NCI-H82 treated with DMSO at 0.1 percent for 48 hours (cell line): Measurements from ENCODE around the gene GSTM2.
"Not testable (repeated sequence)": the region's sequence is repeated elsewhere in the genome, so short reads cannot be mapped to it uniquely, and the experiment has no call there.

ENCODE experiments used
- DNase-seq: peaks from one replicate; lab custom pipeline; 2025; ENCODE audit not compliant: unreplicated experiment; lab: John Stamatoyannopoulos, UW

GSTM2 gene

DNA sequence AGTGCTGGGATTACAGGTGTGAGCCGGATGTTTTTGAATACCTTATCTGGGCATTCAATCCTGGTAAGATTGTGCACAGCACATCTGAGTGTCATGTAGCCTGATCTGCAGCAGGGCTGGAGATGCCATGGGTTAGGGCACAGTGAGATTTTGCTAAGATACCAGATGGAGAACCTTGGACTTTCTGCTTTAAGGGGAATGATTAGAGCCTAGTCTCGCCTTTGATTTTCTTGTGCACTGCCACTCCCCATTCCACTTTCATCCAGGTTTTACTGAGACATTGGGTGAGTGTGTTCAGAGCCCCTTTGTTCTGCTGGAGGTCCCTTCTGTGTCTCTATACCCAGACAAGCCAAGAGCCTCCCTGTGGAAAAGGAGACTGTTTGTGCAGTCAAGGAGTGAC lies 6.0 kb downstream of the GSTM2 start:
- DNase-seq: not testable (repeated sequence)

DNA sequence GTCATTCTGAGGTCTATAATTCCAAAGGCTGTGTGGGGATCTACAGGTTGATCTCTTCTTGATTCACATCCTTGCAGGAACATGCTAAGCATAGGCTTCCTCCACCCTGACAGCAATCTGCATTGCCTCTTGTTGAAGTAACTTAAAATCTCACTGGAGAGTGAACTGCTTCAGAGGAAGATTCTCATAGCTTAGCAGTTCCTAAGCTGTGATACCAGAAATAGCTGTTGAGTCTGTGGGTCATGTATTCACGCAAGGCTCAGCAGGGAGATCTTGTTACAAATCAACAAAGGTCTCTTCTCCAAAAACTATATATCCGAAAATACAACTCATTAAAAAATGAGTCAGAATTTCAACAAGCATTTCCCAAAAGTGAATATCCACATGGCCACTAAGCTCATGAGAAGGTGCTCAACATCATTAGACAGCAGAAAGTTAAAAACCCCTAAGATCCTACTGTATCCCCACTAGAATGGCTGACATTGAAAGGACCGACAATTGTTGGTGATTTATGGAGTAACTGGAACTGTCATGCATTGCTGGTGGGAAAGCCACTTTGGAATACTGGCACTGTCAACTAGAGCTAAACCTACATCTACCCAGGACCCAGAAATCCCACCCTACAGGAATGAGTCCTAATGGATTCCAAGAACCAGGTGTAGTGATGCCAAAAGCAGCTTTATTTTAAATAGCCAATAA lies 9.0 kb downstream of the GSTM2 start:
- DNase-seq: not testable (repeated sequence)

DNA sequence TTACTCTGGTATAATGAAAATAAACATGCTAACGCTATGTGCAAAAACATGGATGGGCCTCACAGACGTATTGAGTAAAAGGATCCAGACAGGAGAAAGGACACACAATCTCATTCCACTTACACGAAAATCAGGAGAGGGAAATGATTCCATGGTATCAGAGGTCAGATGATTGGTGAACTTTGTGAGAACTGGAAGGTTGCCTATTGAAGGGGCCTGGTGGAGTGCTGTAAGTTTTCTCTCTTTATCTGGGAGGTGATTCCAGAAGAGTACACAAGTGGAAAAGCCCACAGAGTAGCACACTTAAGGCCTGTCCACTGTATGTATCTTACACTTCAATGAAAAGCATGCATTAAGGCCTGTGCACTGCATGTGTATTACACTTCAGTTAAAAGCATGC lies 9.6 kb downstream of the GSTM2 start:
- no peak for DNase-seq

DNA sequence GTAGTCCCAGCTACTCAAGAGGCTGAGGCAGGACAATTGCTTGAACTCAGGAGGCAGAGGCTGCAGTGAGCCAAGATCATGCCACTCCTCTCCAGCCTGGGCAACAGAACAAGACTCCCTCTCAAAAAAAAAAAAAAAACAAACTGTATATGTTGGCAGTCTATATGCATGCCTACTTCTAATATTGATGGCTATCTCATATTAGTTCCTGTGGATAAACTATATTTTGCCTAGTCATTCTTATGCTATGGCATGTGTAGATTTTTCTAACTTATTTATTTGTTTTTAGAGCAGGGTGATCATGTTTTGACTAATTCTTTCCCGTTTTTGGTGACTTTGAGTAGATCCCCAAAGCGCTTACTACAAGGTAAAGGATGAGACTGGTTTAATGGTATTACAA lies 10.8 kb downstream of the GSTM2 start:
- not testable (repeated sequence) for DNase-seq

DNA sequence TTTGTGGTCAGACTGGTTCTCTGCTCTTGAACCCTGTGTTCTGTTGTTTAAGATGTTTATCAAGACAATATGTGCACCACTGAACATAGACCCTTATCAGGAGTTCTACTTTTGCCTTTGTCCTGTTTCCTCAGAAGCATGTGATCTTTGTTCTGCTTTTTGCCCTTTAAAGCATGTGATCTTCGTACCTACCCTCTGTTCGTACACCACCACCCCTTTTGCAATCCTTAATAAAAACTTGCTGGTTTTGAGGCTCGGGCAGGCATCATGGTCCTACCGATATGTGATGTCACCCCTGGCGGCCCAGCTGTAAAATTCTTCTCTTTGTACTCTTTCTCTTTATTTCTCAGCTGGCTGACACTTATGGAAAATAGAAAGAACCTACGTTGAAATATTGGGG lies 16.9 kb downstream of the GSTM2 start:
- DNase-seq: not testable (repeated sequence)

DNA sequence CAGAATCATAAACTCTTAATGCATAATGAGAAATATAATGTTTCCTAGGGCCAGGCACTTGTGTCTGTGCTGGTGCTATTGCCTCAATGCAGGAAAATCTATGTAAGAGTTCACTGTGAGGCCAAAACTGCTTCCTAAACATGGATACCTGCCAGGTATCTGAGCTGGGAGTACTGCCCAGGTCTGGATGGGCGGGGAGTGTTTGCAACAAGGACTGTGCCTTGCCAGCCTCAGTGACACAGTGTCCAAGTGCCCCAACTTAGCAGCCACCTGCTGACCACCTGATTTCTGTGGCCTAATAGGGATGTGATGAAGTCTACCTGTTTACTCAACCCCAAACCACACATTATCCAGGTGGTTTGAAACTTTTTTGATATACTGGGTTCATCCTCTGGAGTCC lies 17.5 kb downstream of the GSTM2 start:
- DNase-seq: not testable (repeated sequence)

DNA sequence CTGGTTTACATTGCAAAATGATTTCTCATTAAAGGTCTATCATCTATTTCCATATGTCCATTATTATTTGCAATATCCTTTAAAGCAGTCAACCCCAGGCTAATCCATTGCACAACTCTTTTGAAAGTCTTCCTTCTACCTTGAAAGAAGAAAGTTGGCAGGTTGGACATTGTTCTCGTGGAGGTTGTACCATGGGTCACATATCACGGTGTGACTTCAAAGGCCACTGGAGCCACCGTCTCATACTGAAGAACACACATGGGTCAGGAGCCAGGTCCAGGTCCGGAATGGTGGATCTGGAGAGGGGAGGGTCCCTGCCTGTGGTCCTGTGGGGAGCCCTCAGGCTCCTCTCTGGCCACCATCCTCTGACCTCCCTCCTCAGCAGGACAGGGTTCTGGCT lies 18.0 kb downstream of the GSTM2 start:
- DNase-seq: not testable (repeated sequence)

DNA sequence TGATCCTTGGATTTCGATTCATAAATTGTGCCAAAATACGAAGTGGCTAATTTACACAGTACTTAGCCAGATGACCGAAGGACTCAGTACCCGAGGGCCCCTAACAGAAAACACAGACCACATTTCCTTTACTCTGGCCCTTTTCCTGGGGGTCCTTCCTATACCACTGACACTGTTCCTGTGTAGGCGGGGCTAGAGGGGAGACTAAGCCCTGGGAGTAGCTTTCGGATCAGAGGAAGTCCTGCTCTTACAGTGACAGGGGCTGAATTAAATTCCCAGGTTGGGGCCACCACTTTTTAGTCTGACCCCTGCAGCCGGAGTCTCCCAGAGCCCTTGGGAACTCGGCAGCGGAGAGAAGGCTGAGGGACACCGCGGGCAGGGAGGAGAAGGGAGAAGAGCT lies 19.3 kb downstream of the GSTM2 start:
- DNase-seq: not testable (repeated sequence)

DNA sequence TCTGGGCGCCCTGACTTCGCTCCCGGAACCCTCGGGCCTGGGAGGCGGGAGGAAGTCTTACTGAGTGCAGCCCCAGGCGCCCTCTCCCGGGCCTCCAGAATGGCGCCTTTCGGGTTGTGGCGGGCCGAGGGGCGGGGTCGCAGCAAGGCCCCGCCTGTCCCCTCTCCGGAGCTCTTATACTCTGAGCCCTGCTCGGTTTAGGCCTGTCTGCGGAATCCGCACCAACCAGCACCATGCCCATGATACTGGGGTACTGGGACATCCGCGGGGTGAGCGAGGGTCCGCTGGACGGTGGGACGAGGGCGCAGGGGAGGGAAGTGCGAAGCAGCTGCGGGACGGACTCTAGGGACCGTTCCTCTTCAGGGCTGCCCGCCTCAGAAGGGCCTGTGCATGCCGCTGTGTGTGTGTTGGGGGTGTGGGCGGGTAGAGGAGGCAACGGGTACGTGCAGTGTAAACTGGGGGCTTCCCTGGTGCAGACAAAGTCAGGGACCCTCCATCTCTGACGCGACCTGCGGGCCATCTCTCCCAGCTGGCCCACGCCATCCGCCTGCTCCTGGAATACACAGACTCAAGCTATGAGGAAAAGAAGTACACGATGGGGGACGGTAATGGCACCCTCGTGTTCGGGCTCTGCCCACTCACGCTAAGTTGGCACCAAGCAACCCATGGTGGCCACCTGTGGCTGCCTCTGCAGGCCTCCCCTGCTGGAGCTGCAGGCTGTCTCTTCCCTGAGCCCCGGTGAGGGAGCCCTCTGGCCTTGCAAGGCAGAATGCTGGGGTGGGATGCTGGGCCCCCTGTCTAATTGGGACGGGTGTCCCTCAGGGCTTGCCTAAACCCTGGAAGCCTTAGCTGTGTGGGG lies 20.0 kb downstream of the GSTM2 start, which contains the start of gene GSTM1:
Gene GSTM1, plus strand, starts transcription at position 177 of the 859 bp plus-strand sequence. Its CDS starts 57 bp downstream, at position 234.
- DNase-seq: no peak

DNA sequence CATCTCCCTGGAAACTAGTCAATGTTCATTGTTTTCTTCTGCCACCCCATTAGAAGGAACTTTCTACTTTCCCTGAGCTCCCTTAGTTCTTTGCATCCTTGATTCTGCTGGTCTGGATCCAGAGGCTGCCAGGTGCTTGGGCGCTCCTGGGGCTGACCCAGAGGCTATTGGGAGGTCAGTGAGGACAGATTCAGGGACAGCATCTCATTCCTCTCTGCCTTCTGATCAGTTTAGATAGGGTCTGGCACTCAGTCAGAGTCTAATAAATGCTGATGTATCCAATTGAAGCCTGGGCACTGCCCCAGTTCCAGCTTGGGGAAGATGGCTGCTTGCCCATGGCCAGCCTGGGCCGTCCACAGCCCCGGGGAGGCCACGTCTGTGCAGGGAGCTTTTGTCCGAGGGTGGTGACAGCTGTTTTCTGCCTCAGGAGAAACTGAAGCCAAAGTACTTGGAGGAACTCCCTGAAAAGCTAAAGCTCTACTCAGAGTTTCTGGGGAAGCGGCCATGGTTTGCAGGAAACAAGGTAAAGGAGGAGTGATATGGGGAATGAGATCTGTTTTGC lies 22.1 kb downstream of the GSTM2 start:
- DNase-seq: no peak

DNA sequence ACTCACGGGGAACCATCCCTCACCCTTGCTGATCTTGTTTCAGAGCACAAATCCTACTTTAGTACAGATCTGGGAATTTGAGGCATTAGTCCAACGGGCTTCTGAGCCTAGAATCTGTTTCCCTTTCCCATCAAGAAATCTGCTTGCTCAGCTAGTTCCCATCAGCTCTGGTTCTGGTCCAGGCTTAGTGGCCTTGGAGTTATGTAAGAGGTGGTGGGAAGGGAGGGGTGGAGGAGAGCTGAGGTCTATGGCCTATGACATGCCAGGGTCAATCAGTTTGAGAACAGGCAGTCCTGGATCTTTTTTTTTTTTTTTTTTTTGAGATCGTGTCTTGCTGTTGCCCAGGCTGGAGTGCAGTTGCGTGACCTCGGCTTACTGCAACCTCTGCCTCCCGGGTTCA lies 23.9 kb downstream of the GSTM2 start:
- no peak for DNase-seq

DNA sequence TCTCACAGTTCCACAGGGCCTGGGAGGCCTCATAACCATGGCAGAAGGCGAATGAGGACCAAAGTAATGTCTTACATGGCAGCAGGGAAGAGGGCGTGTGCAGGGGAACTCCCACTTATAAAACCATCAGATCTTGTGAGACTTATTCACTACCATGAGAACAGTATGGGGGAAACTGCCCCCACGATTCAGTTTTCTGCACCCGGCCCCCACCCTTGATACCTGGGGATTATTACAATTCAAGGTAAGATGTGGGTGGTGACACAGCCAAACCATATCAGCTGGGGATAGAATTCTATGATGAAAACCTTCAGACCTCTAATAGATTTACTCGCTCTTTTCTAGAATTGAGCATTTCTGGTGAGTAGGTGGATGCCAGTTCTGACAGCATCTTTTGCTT lies 26.5 kb downstream of the GSTM2 start:
- DNase-seq: not testable (repeated sequence)

DNA sequence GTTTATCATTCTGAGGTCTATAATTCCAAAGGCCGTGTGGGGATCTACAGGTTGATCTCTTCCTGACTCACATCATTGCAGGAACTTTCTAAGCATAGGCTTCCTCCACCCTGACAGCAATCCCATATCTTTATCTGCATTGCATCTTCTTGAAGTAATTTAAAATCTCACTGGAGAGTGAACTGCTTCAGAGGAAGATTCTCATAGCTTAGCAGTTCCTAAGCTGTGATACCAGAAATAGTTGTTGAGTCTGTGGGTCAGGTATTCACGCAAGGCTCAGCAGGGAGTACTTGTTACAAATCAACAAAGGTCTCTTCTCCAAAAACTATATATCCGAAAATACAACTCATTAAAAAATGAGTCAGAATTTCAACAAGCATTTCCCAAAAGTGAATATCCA lies 27.3 kb downstream of the GSTM2 start:
- not testable (repeated sequence) for DNase-seq

DNA sequence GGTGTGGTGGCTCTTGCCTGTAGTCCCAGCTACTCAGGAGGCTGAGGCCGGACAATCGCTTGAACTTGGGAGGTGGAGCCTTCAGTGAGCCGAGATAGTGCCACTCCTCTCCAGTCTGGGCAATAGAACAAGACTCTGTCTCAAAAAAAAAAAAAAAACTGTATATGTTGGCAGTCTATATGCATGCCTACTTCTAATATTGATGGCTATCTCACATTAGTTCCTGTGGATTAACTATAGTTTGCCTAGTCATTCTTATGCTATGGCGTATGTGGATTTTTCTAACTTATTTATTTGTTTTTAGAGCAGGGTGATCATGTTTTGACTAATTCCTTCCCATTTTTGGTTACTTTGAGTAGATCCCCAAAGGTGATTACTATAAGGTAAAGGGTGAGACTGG lies 29.2 kb downstream of the GSTM2 start:
- DNase-seq: no peak

DNA sequence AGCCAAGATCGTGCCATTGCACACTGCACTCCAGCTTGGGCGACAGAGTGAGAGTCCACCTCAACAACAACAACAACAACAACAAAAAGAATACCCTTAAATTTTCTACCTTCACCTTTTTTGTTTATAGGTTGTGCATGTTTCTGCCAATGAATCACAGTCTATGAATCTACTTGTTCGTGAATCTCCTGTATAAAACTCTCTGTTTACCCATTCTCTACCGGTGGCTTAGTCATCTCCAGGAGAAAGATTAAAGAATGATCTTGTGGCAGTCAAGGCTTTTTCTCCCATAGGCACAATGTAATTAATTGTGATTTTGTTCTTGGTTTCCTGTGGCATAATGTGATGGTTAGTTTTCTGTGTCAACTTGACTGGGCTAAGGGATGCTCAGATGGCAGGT lies 30.0 kb downstream of the GSTM2 start:
- DNase-seq: not testable (repeated sequence)

DNA sequence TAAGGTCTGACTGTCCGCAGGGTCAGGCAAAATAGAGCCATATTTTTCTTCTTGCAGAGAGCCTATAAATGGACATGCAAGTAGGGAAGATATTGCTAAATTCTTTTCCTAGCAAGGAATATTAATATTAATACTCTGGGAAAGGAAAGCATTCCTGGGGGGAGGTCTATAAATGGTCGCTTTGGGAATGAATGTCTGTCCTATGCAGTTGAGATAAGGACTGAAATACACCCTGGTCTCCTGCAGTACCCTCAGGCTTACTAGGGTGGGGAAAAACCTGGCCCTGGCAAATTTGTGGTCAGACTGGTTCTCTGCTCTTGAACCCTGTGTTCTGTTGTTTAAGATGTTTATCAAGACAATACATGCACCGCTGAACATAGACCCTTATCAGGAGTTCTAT lies 35.1 kb downstream of the GSTM2 start:
- not testable (repeated sequence) for DNase-seq

DNA sequence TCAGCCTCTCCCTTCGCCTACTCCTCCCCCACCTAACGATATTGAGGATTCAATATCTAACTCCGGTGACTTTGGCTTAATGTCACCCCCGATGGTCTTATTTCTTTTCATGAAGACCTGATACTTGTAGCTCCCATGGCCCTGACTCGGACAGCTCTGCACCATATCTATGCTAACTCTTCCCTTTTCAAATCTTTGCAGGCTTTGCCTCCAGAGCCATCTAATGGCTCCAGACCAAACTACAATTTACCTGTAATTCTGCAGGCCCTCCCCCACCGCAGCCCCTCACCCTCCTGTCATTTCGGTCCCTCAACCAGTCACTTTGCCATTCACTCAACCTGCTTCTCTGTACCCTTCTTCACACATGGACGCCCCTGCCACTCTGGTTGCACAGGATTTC lies 36.3 kb downstream of the GSTM2 start:
- DNase-seq: no peak

DNA sequence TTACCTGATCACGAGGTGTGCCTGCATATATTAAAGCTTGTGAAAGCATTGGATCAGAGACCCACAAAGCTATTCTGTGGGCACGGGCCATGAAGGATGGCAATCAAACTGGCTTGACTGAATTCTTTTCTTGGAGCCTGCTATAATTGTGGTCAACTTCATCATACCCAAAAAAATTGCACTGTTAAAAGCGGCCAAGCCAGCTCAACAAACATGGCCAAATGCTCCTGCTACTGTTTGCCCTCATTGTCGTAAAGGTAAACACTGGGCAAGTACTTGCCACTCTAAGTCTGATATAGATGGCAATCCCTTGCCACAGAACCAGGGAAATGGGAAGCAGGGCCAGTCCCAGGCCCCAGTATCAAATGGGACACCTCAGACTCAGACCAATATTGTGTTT lies 37.6 kb downstream of the GSTM2 start:
- DNase-seq: no peak

DNA sequence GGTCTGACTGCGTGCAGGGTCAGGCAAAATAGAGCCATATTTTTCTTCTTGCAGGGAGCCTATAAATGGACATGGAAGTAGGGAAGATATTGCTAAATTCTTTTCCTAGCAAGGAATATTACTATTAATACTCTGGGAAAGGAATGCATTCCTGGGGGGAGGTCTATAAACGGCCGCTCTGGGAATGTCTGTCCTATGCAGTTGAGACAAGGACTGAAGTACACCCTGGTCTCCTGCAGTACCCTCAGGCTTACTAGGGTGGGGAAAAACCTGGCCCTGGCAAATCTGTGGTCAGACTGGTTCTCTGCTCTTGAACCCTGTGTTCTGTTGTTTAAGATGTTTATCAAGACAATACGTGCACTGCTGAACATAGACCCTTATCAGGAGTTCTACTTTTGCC lies 41.1 kb downstream of the GSTM2 start:
- not testable (repeated sequence) for DNase-seq

DNA sequence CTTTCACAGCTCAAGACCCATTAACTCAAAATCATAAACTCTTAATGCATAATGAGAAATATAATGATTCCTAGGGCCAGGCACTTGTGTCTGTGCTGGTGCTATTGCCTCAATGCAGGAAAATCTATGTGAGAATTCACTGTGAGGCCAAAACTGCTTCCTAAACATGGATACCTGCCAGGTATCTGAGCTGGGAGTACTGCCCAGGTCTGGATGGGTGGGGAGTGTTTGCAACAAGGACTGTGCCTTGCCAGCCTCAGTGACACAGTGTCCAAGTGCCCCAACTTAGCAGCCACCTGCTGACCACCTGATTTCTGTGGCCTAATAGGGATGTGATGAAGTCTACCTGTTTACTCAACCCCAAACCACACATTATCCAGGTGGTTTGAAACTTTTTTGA lies 42.0 kb downstream of the GSTM2 start:
- DNase-seq: not testable (repeated sequence)

DNA sequence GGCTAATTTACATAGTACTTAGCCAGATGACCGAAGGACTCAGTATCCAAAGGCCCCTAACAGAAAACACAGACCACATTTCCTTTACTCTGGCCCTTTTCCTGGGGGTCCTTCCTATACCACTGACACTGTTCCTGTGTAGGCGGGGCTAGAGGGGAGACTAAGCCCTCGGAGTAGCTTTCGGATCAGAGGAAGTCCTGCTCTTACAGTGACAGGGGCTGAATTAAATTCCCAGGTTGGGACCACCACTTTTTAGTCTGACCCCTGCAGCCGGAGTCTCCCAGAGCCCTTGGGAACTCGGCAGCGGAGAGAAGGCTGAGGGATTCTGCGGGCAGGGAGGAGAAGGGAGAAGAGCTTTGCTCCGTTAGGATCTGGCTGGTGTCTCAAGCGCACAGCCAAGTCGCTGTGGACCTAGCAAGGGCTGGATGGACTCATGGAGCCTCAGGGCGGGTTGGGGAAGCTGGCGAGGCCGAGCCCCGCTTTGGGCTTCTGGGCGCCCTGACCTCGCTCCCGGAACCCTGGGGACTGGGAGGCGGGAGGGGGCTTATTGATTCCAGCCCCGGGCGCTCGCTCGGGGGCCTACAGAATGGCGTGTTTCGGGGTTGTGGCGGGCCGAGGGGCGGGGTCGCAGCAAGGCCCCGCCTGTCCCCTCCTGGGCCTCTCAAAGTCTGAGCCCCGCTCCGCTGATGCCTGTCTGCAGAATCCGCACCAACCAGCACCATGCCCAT lies 43.9 kb downstream of the GSTM2 start, which contains the start of gene GSTM5:
Gene GSTM5, plus strand, starts transcription at position 659 of the 728 bp plus-strand sequence. Its CDS starts 62 bp downstream, at position 721.
- not testable (repeated sequence) for DNase-seq
